ENCODE measurements around the gene SAP25. TPM values are rescaled to one million over a fixed set of nuclear protein-coding genes. Genes with fewer than 3 reads are reported as not detected.

SAP25 gene
- total RNA-seq, 2 experiments from 2014 or later = 52.0 to 53.4 TPM

DNA sequence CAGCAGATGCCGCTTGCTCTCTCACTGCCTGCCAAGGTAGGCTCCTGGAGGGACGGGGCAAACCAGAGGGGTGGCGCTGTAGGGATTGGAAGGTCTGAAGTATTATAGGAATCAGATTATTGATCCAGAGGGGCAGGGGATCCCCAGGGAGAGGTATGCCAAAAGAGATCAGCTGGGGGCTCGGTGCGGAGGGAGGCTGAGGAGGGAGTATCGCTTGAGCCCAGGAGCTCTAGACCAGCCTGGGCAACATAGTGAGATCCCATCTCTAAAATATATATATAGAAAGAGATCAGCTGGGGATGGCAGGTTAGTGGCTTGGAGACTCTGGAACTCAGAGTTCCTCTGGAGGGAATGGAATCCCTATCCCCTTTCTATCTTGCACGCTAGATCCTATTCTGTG lies 21.5 kb upstream of the SAP25 start:
- H3K36me3 Mint-ChIP-seq (ENCODE audit: low read depth) = no peaks in the 10 kb centered on the region

DNA sequence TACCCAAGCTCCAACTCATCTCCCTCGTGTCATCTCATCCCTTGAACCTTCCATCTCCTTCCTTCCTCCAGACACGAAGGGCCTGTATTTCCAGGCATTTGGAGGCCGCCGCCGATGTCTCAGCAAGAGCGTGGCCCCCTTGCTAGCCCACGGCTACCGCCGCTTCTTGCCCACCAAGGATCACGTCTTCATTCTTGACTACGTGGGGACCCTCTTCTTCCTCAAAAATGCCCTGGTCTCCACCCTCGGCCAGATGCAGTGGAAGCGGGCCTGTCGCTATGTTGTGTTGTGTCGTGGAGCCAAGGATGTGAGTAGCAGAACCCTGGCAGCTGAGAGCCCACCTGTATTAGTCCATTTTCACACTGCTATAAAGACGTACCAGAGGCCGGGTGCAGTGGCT lies 17.9 kb upstream of the SAP25 start:
- no peak overlapping the region for H3K27ac Mint-ChIP-seq
- no peaks in the 10 kb centered on the region for H3K36me3 Mint-ChIP-seq (ENCODE audit: low read depth)
- Histone ChIP-seq H3K36me3 (ENCODE audit: insufficient read depth, low read length) (no peaks in the 10 kb centered on the region), H3K4me3 (ENCODE audit: low read length) (no peak overlapping the region), H3K27me3 (ENCODE audit: control insufficient read depth in 1 of 2, insufficient read depth in 2 of 2, low read length in 2 of 2) (peaks cover 0 to 5% of the 10 kb centered on the region in 2 experiments), H3K4me1 (ENCODE audit: insufficient read depth, low read length) (peaks cover 9% of the 10 kb centered on the region), H3K9me3 (ENCODE audit: control insufficient read depth in 1 of 2, insufficient read depth in 1 of 2, low read length in 2 of 2) (no peaks in the 10 kb centered on the region), H3K27ac (ENCODE audit: low read depth in 1 of 2, low read length in 2 of 2) (no peak overlapping the region)
- ATAC-seq (ENCODE audit: poor library complexity) = no peak
- DNase-seq = no peak
- peaks cover 8% of the 10 kb centered on the region for H3K4me1 Mint-ChIP-seq (ENCODE audit: low read depth)
- no peaks in the 10 kb centered on the region for H3K27me3 Mint-ChIP-seq
- no peak overlapping the region for H3K4me3 Mint-ChIP-seq
- H3K9me3 Mint-ChIP-seq = no peaks in the 10 kb centered on the region
- POLR2A ChIA-PET = interaction anchor here (1.2 kb wide), 1 partner anchor 28 kb away, joined by 5 read pairs; no protein-coding TSS in a partner anchor
- CTCF ChIA-PET = no interaction called here
- TF ChIP-seq, protein P1, sequence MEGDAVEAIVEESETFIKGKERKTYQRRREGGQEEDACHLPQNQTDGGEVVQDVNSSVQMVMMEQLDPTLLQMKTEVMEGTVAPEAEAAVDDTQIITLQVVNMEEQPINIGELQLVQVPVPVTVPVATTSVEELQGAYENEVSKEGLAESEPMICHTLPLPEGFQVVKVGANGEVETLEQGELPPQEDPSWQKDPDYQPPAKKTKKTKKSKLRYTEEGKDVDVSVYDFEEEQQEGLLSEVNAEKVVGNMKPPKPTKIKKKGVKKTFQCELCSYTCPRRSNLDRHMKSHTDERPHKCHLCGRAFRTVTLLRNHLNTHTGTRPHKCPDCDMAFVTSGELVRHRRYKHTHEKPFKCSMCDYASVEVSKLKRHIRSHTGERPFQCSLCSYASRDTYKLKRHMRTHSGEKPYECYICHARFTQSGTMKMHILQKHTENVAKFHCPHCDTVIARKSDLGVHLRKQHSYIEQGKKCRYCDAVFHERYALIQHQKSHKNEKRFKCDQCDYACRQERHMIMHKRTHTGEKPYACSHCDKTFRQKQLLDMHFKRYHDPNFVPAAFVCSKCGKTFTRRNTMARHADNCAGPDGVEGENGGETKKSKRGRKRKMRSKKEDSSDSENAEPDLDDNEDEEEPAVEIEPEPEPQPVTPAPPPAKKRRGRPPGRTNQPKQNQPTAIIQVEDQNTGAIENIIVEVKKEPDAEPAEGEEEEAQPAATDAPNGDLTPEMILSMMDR (IDR thresholded peaks at IDR 0.05) = no peak
- intact Hi-C loops (cut with DNase I, micrococcal nuclease) = no loop called here

More for the DNA sequence above, 21.5 kb upstream of the SAP25 start:
- H3K9me3 ChIP-seq (ENCODE audit: control insufficient read depth in 1 of 2, insufficient read depth in 1 of 2, low read length in 2 of 2) = no peaks in the 10 kb centered on the region
- no peak overlapping the region for H3K27ac ChIP-seq (ENCODE audit: low read depth in 1 of 2, low read length in 2 of 2)
- Mint-ChIP-seq H3K9me3 (no peaks in the 10 kb centered on the region), H3K4me1 (ENCODE audit: low read depth) (no peaks in the 10 kb centered on the region), H3K27me3 (no peaks in the 10 kb centered on the region), H3K27ac (no peak overlapping the region), H3K4me3 (no peak overlapping the region)
- intact Hi-C loops (cut with DNase I, micrococcal nuclease) = no loop called here
- no peaks in the 10 kb centered on the region for H3K36me3 ChIP-seq (ENCODE audit: insufficient read depth, low read length)
- POLR2A ChIA-PET = interaction anchor here (2.6 kb wide), 1 partner anchor 9 kb away, joined by 14 read pairs; the partner anchor contains the start of genes FBXO24 and LRCH4
- H3K4me1 ChIP-seq (ENCODE audit: insufficient read depth, low read length) = no peaks in the 10 kb centered on the region
- DNase-seq (no peak), ATAC-seq (ENCODE audit: poor library complexity) (no peak)
- CTCF ChIA-PET = no interaction called here
- TF ChIP-seq, protein P1 (IDR thresholded peaks at IDR 0.05) = no peak
- H3K4me3 ChIP-seq (ENCODE audit: low read length) = no peak overlapping the region
- peaks cover 0 to 5% of the 10 kb centered on the region in 2 experiments for H3K27me3 ChIP-seq (ENCODE audit: control insufficient read depth in 1 of 2, insufficient read depth in 2 of 2, low read length in 2 of 2)

DNA sequence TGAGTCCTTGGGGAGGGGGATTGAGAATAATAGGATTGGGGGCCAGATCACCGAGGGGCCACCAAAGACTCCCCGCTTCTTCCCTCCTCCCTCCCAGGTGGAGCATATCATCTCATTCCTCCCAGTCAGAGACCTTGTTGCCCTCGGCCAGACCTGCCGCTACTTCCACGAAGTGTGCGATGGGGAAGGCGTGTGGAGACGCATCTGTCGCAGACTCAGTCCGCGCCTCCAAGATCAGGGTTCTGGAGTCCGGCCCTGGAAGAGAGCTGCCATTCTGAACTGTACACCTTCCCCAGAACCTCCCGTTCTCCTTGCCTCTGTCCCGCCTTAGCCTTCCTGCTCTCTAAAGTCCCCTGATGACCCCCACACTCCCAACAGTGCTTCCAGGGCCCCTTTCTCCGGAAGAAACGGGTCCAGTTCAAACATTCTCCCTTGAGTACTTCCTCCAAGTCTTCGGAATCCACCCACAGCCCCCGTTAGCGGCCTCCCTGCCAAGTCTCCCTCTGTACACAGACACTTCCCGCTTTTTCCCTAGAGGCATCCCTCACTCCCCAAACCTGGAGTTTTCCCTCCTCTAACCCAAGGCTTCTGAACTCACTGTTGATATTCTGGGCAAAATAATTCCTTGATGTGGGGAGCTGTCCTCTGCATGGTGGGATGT lies 16.5 kb upstream of the SAP25 start:
- Histone ChIP-seq H3K27ac (ENCODE audit: low read depth in 1 of 2, low read length in 2 of 2) (no peak overlapping the region), H3K36me3 (ENCODE audit: insufficient read depth, low read length) (no peaks in the 10 kb centered on the region), H3K4me3 (ENCODE audit: low read length) (no peak overlapping the region), H3K27me3 (ENCODE audit: control insufficient read depth in 1 of 2, insufficient read depth in 2 of 2, low read length in 2 of 2) (peaks cover 0 to 5% of the 10 kb centered on the region in 2 experiments), H3K4me1 (ENCODE audit: insufficient read depth, low read length) (peaks cover 14% of the 10 kb centered on the region), H3K9me3 (ENCODE audit: control insufficient read depth in 1 of 2, insufficient read depth in 1 of 2, low read length in 2 of 2) (no peaks in the 10 kb centered on the region)
- POLR2A ChIA-PET = no interaction called here
- ATAC-seq (ENCODE audit: poor library complexity) (no peak), DNase-seq (no peak)
- Mint-ChIP-seq H3K27me3 (no peaks in the 10 kb centered on the region), H3K4me3 (no peak overlapping the region), H3K27ac (no peak overlapping the region), H3K4me1 (ENCODE audit: low read depth) (peaks cover 15% of the 10 kb centered on the region), H3K36me3 (ENCODE audit: low read depth) (peaks cover 5% of the 10 kb centered on the region), H3K9me3 (no peaks in the 10 kb centered on the region)
- CTCF ChIA-PET = interaction anchor here (1.7 kb wide), 1 partner anchor 21 kb away, joined by 5 read pairs; no protein-coding TSS in a partner anchor
- intact Hi-C loops (cut with DNase I, micrococcal nuclease) = no loop called here
- TF ChIP-seq, protein P1 (IDR thresholded peaks at IDR 0.05) = no peak

Measured in CD4-positive, alpha-beta T cell (primary cell).